Stimulated activated CD8-positive, alpha-beta memory T cell treated with anti-CD3 and anti-CD28 coated beads, Interleukin-12 subunit alpha, Interleukin-12 subunit beta, amount 100 ng/mL, for 4 hours (primary cell): ENCODE data around the gene ECEL1.

Source experiments
- DNase-seq: peaks from one replicate; pipeline ENCODE4 v3.0.0-alpha.2; 2020; ENCODE audit warnings: low read depth

The ECEL1 gene

GRCh38 chr2:232522623-232523401 lies 35.2 kb upstream of the ECEL1 start:
- no peak for DNase-seq

GRCh38 chr2:232521959-232522622 lies 34.5 kb upstream of the ECEL1 start:
- DNase-seq, result peak; percentile 45

- DNase-seq, result no peak
Observed at GRCh38 chr2:232521098-232521497, 33.5 kb upstream of the ECEL1 start.

GRCh38 chr2:232520489-232520888 lies 32.9 kb upstream of the ECEL1 start:
- DNase-seq, result no peak

GRCh38 chr2:232519581-232520438 lies 32.2 kb upstream of the ECEL1 start, which contains the start of gene PRSS56:
PRSS56 (plus strand) TSS chr2:232520388; CDS start chr2:232520599, 211 bp downstream.
- no peak for DNase-seq

- no peak for DNase-seq
Observed at GRCh38 chr2:232518844-232519243, 31.2 kb upstream of the ECEL1 start.

GRCh38 chr2:232516551-232516950 lies 28.9 kb upstream of the ECEL1 start:
- no peak for DNase-seq

GRCh38 chr2:232515639-232516038 lies 28.0 kb upstream of the ECEL1 start:
- DNase-seq, result no peak

- no peak for DNase-seq
Observed at GRCh38 chr2:232513353-232513752, 25.7 kb upstream of the ECEL1 start.

GRCh38 chr2:232512602-232513001 lies 25.0 kb upstream of the ECEL1 start:
- no peak for DNase-seq

GRCh38 chr2:232511336-232511890 lies 23.8 kb upstream of the ECEL1 start:
- no peak for DNase-seq

GRCh38 chr2:232508251-232508650 lies 20.6 kb upstream of the ECEL1 start:
- DNase-seq, result no peak

GRCh38 chr2:232506709-232507108 lies 19.1 kb upstream of the ECEL1 start:
- DNase-seq, result no peak

- DNase-seq, result no peak
Observed at GRCh38 chr2:232505856-232506255, 18.2 kb upstream of the ECEL1 start.

- no peak for DNase-seq
Observed at GRCh38 chr2:232504438-232504837, 16.8 kb upstream of the ECEL1 start.

- DNase-seq, result no peak
Observed at GRCh38 chr2:232503809-232504323, 16.2 kb upstream of the ECEL1 start.

GRCh38 chr2:232502911-232503808 lies 15.5 kb upstream of the ECEL1 start:
- peak; percentile 42 for DNase-seq

GRCh38 chr2:232502511-232502910 lies 14.9 kb upstream of the ECEL1 start:
- no peak for DNase-seq

GRCh38 chr2:232501794-232502390 lies 14.3 kb upstream of the ECEL1 start:
- no peak for DNase-seq

- DNase-seq, result no peak
Observed at GRCh38 chr2:232501331-232501771, 13.7 kb upstream of the ECEL1 start.
